Epithelial cell of esophagus (primary cell): ENCODE results near the gene CCDC171.

Experiments used
- DNase-seq: peaks from one replicate; pipeline ENCODE4 v3.0.0; 2010; ENCODE audit warnings: low read depth
- H3K4me3 ChIP-seq: 2 replicates; pipeline ENCODE4 v1.5.1; 2011; ENCODE audit warnings: mild to moderate bottlenecking, low read length, control low read depth
- TF ChIP-seq, protein P1 (sequence below): IDR thresholded peaks from 2 replicates; pipeline ENCODE4 v1.5.1; 2011; ENCODE audit warnings: low read depth, mild to moderate bottlenecking, low read length, control low read depth, inconsistent platforms; ENCODE audit not compliant: insufficient read depth; ENCODE audit errors: missing control alignments

CCDC171 gene

DNA sequence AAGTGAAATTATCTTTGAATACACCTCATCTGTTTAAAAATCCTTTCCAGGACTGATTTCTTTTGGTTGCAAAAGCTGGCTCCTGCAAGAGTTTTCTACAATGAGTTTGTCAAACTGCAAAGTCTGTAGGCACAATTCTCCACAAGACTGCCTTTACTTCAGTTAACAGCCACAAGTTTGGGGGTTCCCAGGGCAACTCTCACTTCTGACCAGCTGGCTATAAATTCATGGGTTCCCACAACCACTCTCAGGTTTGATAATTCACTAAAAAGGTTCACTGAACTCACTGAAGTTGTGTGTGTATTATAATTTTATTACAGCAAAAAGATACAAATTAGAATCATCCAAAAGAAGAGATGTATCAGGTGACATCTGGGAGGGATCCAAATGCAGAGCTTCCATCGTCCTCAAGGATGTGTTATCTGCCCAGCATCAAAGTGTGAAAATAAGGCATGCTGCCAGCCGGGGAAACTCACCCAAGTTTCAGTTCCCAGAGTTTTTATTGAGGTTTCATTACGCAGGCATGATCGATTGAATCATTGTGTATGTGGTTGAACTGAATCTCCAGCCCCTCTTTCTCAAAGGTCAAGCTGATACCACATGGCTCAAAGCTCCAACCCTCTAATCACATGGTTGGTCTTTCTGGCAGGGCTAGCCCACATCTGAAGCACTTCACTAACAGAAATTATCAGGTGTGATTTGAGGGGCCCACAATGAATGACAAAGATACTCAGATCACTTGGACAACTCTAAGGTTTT is 23.1 kb upstream of the CCDC171 start:
- DNase-seq = no peak
- TF ChIP-seq, protein P1, sequence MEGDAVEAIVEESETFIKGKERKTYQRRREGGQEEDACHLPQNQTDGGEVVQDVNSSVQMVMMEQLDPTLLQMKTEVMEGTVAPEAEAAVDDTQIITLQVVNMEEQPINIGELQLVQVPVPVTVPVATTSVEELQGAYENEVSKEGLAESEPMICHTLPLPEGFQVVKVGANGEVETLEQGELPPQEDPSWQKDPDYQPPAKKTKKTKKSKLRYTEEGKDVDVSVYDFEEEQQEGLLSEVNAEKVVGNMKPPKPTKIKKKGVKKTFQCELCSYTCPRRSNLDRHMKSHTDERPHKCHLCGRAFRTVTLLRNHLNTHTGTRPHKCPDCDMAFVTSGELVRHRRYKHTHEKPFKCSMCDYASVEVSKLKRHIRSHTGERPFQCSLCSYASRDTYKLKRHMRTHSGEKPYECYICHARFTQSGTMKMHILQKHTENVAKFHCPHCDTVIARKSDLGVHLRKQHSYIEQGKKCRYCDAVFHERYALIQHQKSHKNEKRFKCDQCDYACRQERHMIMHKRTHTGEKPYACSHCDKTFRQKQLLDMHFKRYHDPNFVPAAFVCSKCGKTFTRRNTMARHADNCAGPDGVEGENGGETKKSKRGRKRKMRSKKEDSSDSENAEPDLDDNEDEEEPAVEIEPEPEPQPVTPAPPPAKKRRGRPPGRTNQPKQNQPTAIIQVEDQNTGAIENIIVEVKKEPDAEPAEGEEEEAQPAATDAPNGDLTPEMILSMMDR = no peak
- no peak overlapping the region for H3K4me3 ChIP-seq

DNA sequence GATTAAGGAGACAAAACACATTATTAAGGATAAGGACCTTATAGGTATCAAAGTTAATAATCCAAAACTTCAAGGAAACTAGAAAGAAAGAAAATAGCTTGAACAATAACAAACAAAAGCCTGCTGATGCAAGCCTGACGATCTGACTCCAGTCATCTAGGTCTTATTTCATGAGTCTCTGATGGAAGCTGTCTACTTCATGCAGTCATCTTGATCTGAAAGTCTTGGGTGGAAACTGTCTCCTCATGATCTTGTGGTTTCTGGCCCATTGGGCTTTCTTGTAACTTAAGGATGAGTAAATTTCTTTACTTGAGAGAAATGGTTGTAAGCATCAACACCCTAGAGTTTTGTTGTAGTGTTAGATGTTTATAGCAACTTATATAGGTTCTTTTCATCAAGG is 21.5 kb upstream of the CCDC171 start:
- TF ChIP-seq, protein P1 = no peak
- no peak for DNase-seq
- H3K4me3 ChIP-seq = no peak overlapping the region

DNA sequence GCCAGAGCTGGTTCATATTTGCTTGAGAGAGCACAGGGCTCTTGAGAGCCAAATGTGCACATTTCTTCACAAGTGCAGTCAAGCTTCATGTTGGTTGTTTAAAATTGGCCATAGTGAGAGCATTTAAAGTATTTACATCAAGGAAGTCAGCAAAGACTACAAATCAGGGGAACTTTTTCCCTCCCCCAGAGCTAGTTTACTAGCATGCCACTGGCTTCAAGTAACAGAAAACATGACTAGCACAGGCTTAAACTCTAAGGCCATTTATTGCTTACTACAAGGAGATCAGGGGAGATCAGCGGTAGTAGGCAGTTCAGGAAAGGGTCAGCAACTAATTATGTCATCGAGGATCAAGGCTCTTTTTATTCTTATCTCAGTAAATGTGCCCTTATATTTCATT is 11.0 kb upstream of the CCDC171 start:
- no peak overlapping the region for H3K4me3 ChIP-seq
- no peak for DNase-seq
- TF ChIP-seq, protein P1 = no peak

DNA sequence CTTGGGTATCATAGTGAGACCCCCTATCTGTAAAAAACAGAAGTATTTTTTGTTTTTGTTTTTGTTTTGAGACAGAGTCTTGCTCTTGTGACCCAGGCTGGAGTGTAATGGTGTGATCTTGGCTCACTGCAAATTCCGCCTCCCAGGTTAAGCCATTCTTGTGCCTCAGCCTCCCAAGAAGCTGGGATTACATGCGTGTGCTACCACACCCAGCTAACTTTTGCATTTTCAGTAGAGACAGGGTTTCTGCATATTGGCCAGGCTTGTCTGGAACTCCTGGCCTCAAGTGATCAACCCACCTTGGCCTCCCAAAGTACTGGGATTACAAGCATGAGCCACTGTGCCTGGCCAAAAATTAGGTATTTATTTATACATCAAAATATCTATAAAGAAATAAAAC is 10.2 kb upstream of the CCDC171 start:
- TF ChIP-seq, protein P1 = no peak
- DNase-seq = no peak
- H3K4me3 ChIP-seq = no peak overlapping the region

DNA sequence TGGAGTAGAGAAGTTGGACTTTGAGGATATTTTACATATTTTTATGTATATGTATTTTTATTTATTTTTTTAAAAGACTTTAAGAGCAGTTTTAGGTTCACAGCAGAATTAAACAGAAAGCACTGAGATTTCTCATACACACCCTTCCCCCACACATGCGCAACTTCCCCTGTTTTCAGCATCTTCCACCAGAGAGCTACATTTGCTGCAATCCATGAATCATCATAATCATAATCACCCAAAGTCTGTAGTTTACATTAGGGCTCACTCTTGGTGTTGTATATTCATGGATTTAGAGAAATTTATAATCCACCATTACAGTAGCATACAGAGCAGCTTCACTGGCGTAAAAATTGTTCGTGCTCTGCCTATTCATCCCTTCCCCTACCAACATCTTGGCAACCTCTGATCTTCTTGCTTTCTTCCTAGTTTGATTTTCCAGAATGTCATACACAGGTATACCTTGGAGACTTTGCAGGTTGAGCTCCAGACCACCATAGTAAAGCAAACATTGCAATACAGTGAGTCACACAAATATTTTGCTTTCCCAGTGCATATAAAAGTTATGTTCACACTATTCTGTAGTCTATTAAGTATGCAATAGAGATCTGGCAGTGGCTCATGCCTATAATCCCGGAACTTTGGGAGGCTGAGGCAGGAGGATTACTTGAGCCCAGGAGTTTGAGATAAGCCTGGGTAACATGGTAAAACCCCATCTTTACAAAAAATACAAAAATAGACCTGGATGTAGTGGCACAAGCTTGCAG is 9.6 kb upstream of the CCDC171 start:
- DNase-seq = peak; percentile 27
- TF ChIP-seq, protein P1 = no peak
- no peak overlapping the region for H3K4me3 ChIP-seq

DNA sequence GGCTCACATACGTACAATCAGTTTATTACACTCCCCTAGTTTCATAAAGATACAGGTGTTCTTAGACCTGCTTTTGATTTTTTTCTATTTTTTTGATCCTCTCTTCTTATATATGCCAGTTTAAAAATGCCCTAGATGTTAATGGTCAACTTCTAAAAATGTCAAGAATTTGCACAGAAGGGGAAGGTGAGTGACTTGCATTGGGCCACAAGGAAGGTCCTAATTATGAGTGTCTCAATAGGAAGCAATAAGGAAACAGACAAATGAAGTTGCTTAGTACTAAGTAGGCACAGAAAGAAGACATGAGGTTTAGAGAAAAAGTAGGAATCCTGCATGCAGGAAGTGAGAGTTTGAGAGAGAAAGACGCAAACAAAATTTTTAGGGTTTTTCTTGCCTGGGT is 3.2 kb upstream of the CCDC171 start:
- no peak overlapping the region for H3K4me3 ChIP-seq
- TF ChIP-seq, protein P1 = no peak
- no peak for DNase-seq
